ENCODE results near the gene CDK7. TPM values are rescaled to one million over a fixed set of nuclear protein-coding genes. Genes with fewer than 3 reads are reported as not detected.

Gene CDK7
- total RNA-seq, 2 donors from 2014 or later, result 4.0 to 14.5 TPM

- DNase-seq, result no peak
- Histone ChIP-seq H3K4me3 (no peak overlapping the region), H3K4me1 (no peaks in the 10 kb centered on the region), H3K27ac (no peak overlapping the region), H3K27me3 (no peaks in the 10 kb centered on the region), H3K36me3 (replicated peaks in 1 of 2; ENCODE audit: insufficient read depth in 1 of 2, low read depth in 2 of 2) (peaks cover 3 to 4% of the 10 kb centered on the region in 2 donors), H3K9me3 (no peaks in the 10 kb centered on the region)
- TF ChIP-seq POLR2A (IDR thresholded peaks at IDR 0.05), result no peak
- no peak for TF ChIP-seq CTCF (IDR thresholded peaks at IDR 0.05)
- intact Hi-C loops (cut with DNase I), result no loop called here
- WGBS, 2 donors, result 34 to 80% methylated on average over 3 of the region's 3 CpGs
- no peak for ATAC-seq
These were observed 73.4 kb downstream of the CDK7 start for GRCh38 chr5:69308046-69308553.

GRCh38 chr5:69309380-69309779 is 74.7 kb downstream of the CDK7 start:
- Histone ChIP-seq H3K27ac (no peak overlapping the region), H3K27me3 (no peaks in the 10 kb centered on the region), H3K36me3 (replicated peaks in 1 of 2; ENCODE audit: insufficient read depth in 1 of 2, low read depth in 2 of 2) (peaks cover 3 to 11% of the 10 kb centered on the region in 2 donors), H3K9me3 (no peaks in the 10 kb centered on the region), H3K4me3 (no peak overlapping the region), H3K4me1 (no peaks in the 10 kb centered on the region)
- intact Hi-C loops (cut with DNase I), result no loop called here
- WGBS, 2 donors, result 100% methylated on average over 3 to 5 of the region's 5 CpGs
- ATAC-seq, result no peak
- no peak for DNase-seq
- TF ChIP-seq CTCF (IDR thresholded peaks at IDR 0.05), result no peak
- no peak for TF ChIP-seq POLR2A (IDR thresholded peaks at IDR 0.05)

GRCh38 chr5:69312459-69313160 is 77.9 kb downstream of the CDK7 start:
- H3K27me3 ChIP-seq, result no peaks in the 10 kb centered on the region

GRCh38 chr5:69313428-69313827 is 78.7 kb downstream of the CDK7 start:
- H3K4me1 ChIP-seq, result no peaks in the 10 kb centered on the region
- DNase-seq, result no peak

More at GRCh38 chr5:69312459-69313160, 77.9 kb downstream of the CDK7 start:
- H3K4me3 ChIP-seq, result no peak overlapping the region
- intact Hi-C loops (cut with DNase I), result no loop called here
- ATAC-seq (no peak), DNase-seq (no peak)
- H3K4me1 ChIP-seq, result no peaks in the 10 kb centered on the region
- WGBS, 2 donors, result 60 to 76% methylated on average over 5 of the region's 5 CpGs
- H3K9me3 ChIP-seq, result no peaks in the 10 kb centered on the region
- no peak overlapping the region for H3K27ac ChIP-seq
- TF ChIP-seq CTCF (IDR thresholded peaks at IDR 0.05), result no peak
- TF ChIP-seq POLR2A (IDR thresholded peaks at IDR 0.05), result no peak
- peaks cover 3 to 7% of the 10 kb centered on the region in 2 donors for H3K36me3 ChIP-seq (replicated peaks in 1 of 2; ENCODE audit: insufficient read depth in 1 of 2, low read depth in 2 of 2)

More at GRCh38 chr5:69313428-69313827, 78.7 kb downstream of the CDK7 start:
- Histone ChIP-seq H3K9me3 (no peaks in the 10 kb centered on the region), H3K27ac (no peak overlapping the region), H3K4me3 (no peak overlapping the region), H3K27me3 (no peaks in the 10 kb centered on the region), H3K36me3 (replicated peaks in 1 of 2; ENCODE audit: insufficient read depth in 1 of 2, low read depth in 2 of 2) (peaks cover 3 to 7% of the 10 kb centered on the region in 2 donors)
- TF ChIP-seq CTCF (IDR thresholded peaks at IDR 0.05), result no peak
- no peak for TF ChIP-seq POLR2A (IDR thresholded peaks at IDR 0.05)
- 90 to 94% methylated on average over 8 to 9 of the region's 9 CpGs for WGBS, 2 donors
- ATAC-seq, result no peak
- intact Hi-C loops (cut with DNase I), result no loop called here
